Neutrophil (primary cell): ENCODE data around the gene SSC5D.

Experiments used
- H3K27ac ChIP-seq: fragments of 200-600 bp; sonication (generic); 2 replicates; pipeline ENCODE4 v1.5.1; 2016; ENCODE audit warnings: mild to moderate bottlenecking, moderate library complexity
- H3K27me3 ChIP-seq: fragments of 200-600 bp; sonication (generic); 2 replicates; pipeline ENCODE4 v1.6.0; 2016; ENCODE audit warnings: mild to moderate bottlenecking
- H3K36me3 ChIP-seq: fragments of 200-600 bp; sonication (generic); 2 replicates; pipeline ENCODE4 v1.5.1; 2017
- H3K4me1 ChIP-seq, 2 experiments: fragments of 200-600 bp in 1 of 2; sonication (generic) in 1 of 2; 1 replicate in 1 of 2; 2 replicates in 1 of 2; pipeline versions ENCODE4 v1.5.1 to v1.6.1; 2013 to 2016; ENCODE audit warnings: low read depth in 1 of 2, low read length in 1 of 2, mild to moderate bottlenecking in 1 of 2, moderate library complexity in 1 of 2; ENCODE audit not compliant: control insufficient read depth in 1 of 2, insufficient read depth in 1 of 2
- H3K4me3 ChIP-seq, 2 experiments: fragments of 200-600 bp in 1 of 2; sonication (generic) in 1 of 2; 1 replicate in 1 of 2; 2 replicates in 1 of 2; pipeline ENCODE4 v1.5.1; 2013 to 2016; ENCODE audit warnings: low read depth in 1 of 2, low read length in 1 of 2, mild to moderate bottlenecking in 1 of 2, moderate library complexity in 1 of 2
- H3K9me3 ChIP-seq: fragments of 200-600 bp; sonication (generic); 2 replicates; pipeline ENCODE4 v1.5.1; 2016
- CTCF ChIP-seq: fragments of 200-600 bp; sonication (generic); IDR thresholded peaks from 2 replicates; pipeline ENCODE4 v1.5.1; 2016; ENCODE audit warnings: antibody characterized with exemption

SSC5D gene

GRCh38 chr19:55482156-55482961 lies 5.9 kb upstream of the SSC5D start:
- Histone ChIP-seq H3K4me1 (peaks cover 10 to 13% of the 10 kb centered on the region in 2 experiments), H3K27me3 (peaks cover 38% of the 10 kb centered on the region), H3K27ac (no peak overlapping the region), H3K36me3 (peaks cover 34% of the 10 kb centered on the region), H3K4me3 (no peak overlapping the region), H3K9me3 (no peaks in the 10 kb centered on the region)
- no peak for TF ChIP-seq CTCF

GRCh38 chr19:55482967-55483705 lies 5.1 kb upstream of the SSC5D start:
- Histone ChIP-seq H3K4me3 (no peak overlapping the region), H3K27me3 (peaks cover 46% of the 10 kb centered on the region), H3K4me1 (peaks cover 7 to 8% of the 10 kb centered on the region in 2 experiments), H3K27ac (no peak overlapping the region), H3K9me3 (no peaks in the 10 kb centered on the region), H3K36me3 (peaks cover 34% of the 10 kb centered on the region)
- no peak for TF ChIP-seq CTCF

- Histone ChIP-seq H3K27me3 (peaks cover 54% of the 10 kb centered on the region), H3K4me3 (no peak overlapping the region), H3K36me3 (peaks cover 34% of the 10 kb centered on the region), H3K9me3 (no peaks in the 10 kb centered on the region), H3K27ac (no peak overlapping the region), H3K4me1 (peaks cover 7 to 8% of the 10 kb centered on the region in 2 experiments)
- TF ChIP-seq CTCF: no peak
These were observed 4.3 kb upstream of the SSC5D start for GRCh38 chr19:55483706-55484592.

GRCh38 chr19:55484593-55485438 lies 3.4 kb upstream of the SSC5D start, which contains the start of gene NAT14:
Gene NAT14, plus strand, starts transcription at chr19:55485188. Its CDS starts 521 bp downstream, at chr19:55485709.
- peaks cover 62% of the 10 kb centered on the region for H3K27me3 ChIP-seq
- no peaks in the 10 kb centered on the region for H3K9me3 ChIP-seq
- H3K4me3 ChIP-seq: no peak within 1 kb of the TSS
- no peak within 1 kb of the TSS for H3K27ac ChIP-seq
- TF ChIP-seq CTCF: no peak
- H3K4me1 ChIP-seq: peaks cover 7 to 8% of the 10 kb centered on the region in 2 experiments
- H3K36me3 ChIP-seq: peaks cover 34% of the 10 kb centered on the region
